Sigmoid colon (tissue), 4 donors: ENCODE measurements around the gene MAP1LC3C.
"Not testable (repeated sequence)": the region's sequence is repeated elsewhere in the genome, so short reads cannot be mapped to it uniquely, and the experiment has no call there.

Experiments used
- CTCF ChIP-seq, 4 experiments: fragments of 450-650 bp in 3 of 4; fragments of 200-600 bp in 1 of 4; IDR thresholded peaks; one replicate each; pipeline ENCODE4 v1.5.1; 2016 to 2019; ENCODE audit warnings: antibody characterized with exemption in 4 of 4, mild to moderate bottlenecking in 3 of 4, moderate library complexity in 2 of 4
- EP300 ChIP-seq, 4 donors: sonication (generic); formaldehyde crosslinking; IDR thresholded peaks; one replicate each; pipeline ENCODE4 v1.6.1; 2017; ENCODE audit warnings: antibody characterized with exemption in 4 of 4
- POLR2A ChIP-seq, 2 donors: fragments of 450-650 bp; IDR thresholded peaks; one replicate each; pipeline ENCODE4 v1.6.1; 2016; ENCODE audit warnings: antibody characterized with exemption in 2 of 2, mild to moderate bottlenecking in 2 of 2, moderate library complexity in 2 of 2

GRCh38 chr1:241988389-241988930 lies 10.4 kb downstream of the MAP1LC3C start:
- TF ChIP-seq EP300, CTCF, POLR2A (IDR thresholded peaks at IDR 0.05): not testable (repeated sequence)
